GF-D8 (cell line): ENCODE data around the gene EPS15.
"Not testable (repeated sequence)": the region's sequence is repeated elsewhere in the genome, so short reads cannot be mapped to it uniquely, and the experiment has no call there.

Source experiments
- DNase-seq: peaks from one replicate; lab custom pipeline; 2025; lab: John Stamatoyannopoulos, UW

EPS15 gene

GRCh38 chr1:51423073-51423821 is 95.8 kb downstream of the EPS15 start:
- DNase-seq, result no peak

- DNase-seq, result no peak
Measured at GRCh38 chr1:51422367-51423072, 96.5 kb downstream of the EPS15 start.

GRCh38 chr1:51421964-51422363 is 97.1 kb downstream of the EPS15 start:
- no peak for DNase-seq

GRCh38 chr1:51420867-51421627 is 98.0 kb downstream of the EPS15 start:
- no peak for DNase-seq

GRCh38 chr1:51418384-51418959 is 100.6 kb downstream of the EPS15 start:
- no peak for DNase-seq

- DNase-seq, result no peak
Measured at GRCh38 chr1:51417496-51418383, 101.3 kb downstream of the EPS15 start.

GRCh38 chr1:51416910-51417309 is 102.2 kb downstream of the EPS15 start:
- DNase-seq, result no peak

GRCh38 chr1:51415963-51416362 is 103.1 kb downstream of the EPS15 start:
- no peak for DNase-seq

GRCh38 chr1:51414811-51415210 is 104.3 kb downstream of the EPS15 start:
- no peak for DNase-seq

GRCh38 chr1:51411820-51412219 is 107.2 kb downstream of the EPS15 start:
- DNase-seq, result not testable (repeated sequence)

- no peak for DNase-seq
Measured at GRCh38 chr1:51410568-51411460, 108.3 kb downstream of the EPS15 start.

GRCh38 chr1:51409755-51410541 is 109.1 kb downstream of the EPS15 start:
- not testable (repeated sequence) for DNase-seq

GRCh38 chr1:51392241-51392640 is 126.8 kb downstream of the EPS15 start:
- DNase-seq, result no peak

- not testable (repeated sequence) for DNase-seq
Measured at GRCh38 chr1:51390641-51391040, 128.4 kb downstream of the EPS15 start.

GRCh38 chr1:51387288-51387687 is 131.8 kb downstream of the EPS15 start:
- not testable (repeated sequence) for DNase-seq

- DNase-seq, result not testable (repeated sequence)
Measured at GRCh38 chr1:51386259-51386658, 132.8 kb downstream of the EPS15 start.

- no peak for DNase-seq
Measured at GRCh38 chr1:51385776-51386175, 133.3 kb downstream of the EPS15 start.

- no peak for DNase-seq
Measured at GRCh38 chr1:51381964-51382363, 137.1 kb downstream of the EPS15 start.

GRCh38 chr1:51380936-51381335 is 138.1 kb downstream of the EPS15 start:
- DNase-seq, result no peak
